OCI-M2 (cell line): ENCODE measurements around the gene BCL11B.

Experiments used
- DNase-seq: peaks from one replicate; lab custom pipeline; 2025; ENCODE audit not compliant: unreplicated experiment; lab: John Stamatoyannopoulos, UW

BCL11B gene

GRCh38 chr14:99226687-99227086, 45.3 kb downstream of the BCL11B start:
- no peak for DNase-seq

DNA sequence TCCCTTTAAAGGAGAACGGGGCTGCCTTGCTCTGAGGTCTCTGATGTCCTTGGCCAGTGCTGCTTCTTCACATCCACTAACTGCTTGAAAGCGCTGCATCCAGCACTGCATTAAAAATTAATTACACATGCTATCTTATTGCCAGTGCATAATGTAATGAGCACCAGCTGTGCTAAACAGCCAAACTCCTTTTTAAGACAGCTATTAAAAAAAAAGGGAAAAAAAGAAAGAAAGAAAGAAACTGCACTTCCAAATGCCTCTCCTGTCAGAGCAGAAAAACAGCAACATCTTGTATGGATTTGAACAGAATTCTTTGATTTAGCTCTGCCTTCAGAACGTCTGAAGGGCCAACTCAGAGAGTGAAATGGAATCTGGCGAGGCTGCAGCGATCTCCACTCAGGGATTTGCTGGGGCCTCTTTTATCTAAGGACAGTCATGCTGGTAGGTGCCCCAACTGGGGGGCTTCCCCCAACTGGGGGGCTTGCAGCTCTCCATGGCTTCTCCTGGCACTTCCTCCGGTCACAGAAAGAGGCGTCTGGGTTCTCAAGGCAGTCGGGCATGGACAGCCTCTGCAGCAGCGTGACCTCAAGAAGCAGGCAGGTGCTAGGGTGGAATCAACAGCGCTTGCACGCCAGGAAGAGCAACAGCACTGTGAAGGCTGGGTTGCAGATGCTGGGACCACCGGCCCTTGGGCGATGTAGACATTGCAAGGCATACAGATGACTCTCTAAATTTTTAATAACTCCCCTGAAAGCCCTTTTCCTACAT, 46.4 kb downstream of the BCL11B start:
- DNase-seq = no peak

- DNase-seq = no peak
These were observed 47.0 kb downstream of the BCL11B start for GRCh38 chr14:99224948-99225347.

DNA sequence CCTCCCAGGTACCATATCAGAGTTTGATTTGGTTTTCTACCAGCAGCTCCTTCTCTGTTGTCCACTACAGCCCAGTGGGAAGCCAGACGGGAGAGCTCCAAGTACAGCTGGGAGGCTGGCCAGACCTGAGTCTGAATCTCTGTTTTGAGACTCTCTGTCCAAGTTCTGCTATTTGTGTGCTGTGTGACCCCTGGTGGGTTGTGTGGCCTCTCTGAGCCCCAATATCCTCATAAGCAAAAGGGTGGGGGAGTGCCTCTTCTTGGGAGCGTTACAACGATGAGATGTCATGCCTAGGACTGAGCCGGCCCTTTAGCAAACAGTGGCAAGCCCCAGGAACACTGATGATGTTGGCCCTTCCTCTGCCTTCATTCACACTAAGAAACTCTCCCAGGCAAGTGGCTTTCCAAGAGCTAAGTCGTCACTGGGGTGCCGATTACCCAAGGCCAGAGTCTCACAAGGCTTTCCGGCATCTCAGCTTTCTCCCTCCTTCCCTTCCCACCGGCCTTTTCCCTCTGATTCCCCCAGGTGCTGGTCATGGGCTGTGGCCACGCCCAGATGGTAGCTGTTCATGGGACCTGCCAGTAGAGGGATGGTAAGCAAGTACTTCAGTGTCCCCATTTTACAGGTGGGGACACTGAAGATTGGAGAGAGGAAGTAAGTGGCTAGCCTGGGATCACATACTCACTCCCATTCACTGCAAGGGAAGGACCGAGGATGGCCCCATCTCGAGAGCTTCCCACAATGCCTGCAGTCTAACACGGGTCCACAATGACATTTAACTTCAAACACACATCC, 47.7 kb downstream of the BCL11B start:
- DNase-seq = no peak

GRCh38 chr14:99221445-99221844, 50.6 kb downstream of the BCL11B start:
- no peak for DNase-seq

- no peak for DNase-seq
These were observed 54.7 kb downstream of the BCL11B start for GRCh38 chr14:99217066-99217955.

DNA sequence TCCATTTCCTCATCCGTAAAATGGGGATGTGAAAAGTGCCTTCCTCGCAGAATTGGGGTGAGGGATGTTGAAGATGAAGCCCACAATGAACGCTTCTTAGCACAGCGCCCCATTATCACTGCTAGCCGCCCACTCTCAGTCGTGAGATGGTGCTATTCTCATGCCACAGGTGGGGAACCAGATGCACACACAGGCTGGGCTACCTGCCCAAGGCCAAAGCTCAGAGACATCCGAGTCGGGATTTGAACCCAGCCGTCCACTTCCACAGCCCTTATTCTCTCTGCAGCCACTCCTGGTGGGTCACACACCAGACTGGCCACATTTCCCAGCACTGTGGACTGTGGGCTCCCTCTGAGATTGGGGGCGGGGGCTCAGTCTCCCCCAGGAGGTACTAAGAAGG, 55.8 kb downstream of the BCL11B start:
- no peak for DNase-seq

DNA sequence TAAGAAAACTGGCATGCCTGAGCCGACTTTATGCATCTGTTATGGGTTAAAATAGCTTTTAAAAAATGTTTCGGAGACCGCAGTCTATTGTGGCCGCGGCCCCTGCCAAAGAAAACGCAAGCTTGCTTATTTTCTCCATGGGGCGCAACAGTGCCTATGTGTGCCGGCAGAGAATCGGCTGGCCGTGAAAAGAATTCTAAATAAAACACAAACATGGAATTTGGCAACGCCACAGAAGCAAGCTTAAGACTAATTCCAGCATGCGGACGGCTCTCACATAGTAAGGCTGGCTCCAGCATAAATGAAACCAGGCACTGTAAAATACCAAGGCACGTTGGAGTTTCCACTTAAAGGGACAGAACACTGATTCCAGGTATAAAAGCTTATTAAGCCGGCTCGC, 56.7 kb downstream of the BCL11B start:
- DNase-seq = no peak

GRCh38 chr14:99214701-99215100, 57.3 kb downstream of the BCL11B start:
- no peak for DNase-seq

GRCh38 chr14:99213527-99213971, 58.4 kb downstream of the BCL11B start:
- DNase-seq = no peak

DNA sequence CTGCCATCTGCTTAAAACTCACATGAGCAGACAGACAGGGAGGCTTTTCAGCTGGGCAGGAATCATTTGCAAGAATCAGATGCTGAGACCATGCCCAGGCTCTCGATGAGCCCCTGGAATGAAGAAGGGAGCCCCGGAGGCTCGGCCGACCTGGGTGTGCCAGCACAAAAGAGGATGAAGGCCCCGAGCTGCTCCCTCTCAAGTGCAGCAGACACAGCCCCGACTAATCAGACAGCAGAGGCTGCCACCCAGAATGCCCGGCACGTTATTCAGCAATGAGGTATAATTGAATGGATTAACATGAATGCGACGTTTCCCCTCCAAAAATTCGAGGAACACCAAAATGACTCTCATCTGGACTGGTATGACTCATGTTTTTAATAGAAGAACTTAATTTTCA, 58.9 kb downstream of the BCL11B start:
- no peak for DNase-seq

GRCh38 chr14:99212646-99213045, 59.4 kb downstream of the BCL11B start:
- DNase-seq = no peak

- DNase-seq = no peak
These were observed 59.8 kb downstream of the BCL11B start for GRCh38 chr14:99212199-99212598.

DNA sequence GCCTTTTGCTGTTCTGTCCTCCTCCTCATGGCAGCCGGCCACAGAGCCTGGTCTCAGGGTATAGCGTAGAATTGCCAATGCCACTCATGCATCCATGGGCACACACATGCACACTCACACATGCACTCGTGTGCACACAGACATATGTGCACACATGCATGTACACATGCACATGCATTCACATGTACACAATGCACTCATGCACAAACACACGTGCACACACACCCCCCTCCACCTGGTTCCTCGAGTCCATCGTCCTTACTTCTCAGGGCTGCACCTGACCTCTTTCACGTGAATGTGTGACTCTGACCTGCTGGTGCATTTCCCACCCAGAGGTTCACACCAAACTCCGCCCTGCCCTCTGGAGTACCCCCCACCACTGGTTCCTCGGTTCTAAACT, 60.6 kb downstream of the BCL11B start:
- DNase-seq = no peak

DNA sequence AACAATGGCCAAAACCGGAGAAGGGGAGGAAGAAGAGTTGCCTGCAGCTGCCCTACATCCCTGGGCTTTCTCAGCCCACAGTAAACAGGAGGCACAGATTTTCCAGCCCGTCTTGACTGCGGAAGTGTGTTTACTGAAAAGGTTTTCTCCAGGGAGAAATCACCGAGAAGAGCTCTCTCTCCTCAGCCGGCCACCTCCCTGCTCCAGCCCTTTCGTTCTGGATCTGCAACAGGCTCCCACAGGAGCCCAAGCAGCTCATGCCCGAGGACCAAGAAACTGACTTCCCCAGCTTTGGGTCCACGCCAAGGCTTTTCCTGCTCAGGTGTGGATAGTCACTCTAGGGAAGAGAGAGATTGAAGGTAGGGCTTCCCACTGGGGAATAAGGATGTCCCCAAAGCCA, 61.7 kb downstream of the BCL11B start:
- DNase-seq = no peak

DNA sequence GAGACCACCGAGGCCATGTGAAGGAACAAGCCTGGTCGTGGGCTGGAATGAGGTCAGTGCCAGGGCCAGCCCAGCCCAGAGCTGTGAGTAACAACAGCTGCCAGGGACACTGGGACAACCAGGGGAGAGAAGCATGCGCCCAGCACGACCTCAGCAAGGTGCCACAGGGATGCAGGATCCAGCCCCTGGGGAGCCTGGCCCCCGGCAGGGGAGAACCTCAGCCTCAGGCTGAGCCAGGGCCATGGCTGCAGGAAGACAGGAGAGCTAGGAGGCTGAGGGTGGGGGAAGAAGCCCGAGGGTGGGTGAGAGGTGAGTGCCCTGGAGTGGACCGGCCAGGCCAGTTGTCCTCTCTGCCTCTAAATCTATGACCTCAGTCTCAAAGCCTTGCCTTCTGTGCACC, 62.6 kb downstream of the BCL11B start:
- DNase-seq = no peak

DNA sequence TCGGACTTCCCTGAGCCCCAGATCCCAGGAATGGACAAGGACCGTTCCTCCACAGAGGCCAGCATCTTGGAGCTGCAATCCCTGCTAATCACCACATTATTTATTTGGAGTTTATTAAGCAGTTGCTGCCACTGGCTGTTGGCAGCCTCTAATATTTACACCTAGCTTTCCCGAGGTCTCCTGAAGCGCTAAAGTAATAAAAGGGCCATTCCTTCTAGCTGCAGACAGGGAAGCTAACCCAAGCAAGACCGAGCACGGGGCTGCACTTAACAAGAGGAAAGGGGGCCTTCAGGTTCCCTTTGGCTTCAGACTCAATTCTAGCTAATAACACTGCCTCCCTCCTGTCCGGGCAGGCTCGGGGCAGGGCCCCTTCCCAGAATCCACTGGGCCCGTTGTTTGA, 63.7 kb downstream of the BCL11B start:
- DNase-seq = no peak

DNA sequence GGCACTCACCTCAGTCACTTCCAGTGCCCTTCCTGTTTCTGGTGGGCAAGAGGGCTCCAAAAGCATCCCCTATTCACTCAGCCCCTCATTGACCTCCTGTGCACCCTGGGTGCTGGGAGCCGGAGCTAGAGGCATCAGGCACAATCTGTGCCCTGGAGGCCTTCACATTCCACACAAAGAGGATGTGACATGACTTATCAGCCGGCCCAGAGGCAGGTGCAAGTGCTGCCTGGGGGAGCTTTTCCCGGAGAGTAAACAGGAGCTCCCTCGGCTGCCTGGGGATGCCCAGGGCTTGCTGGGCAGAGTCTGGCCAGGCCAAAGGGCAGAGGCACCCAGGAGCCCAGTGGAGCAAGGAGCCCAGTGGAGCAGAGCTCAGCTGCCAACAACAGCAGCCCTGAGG, 64.5 kb downstream of the BCL11B start:
- DNase-seq = no peak

DNA sequence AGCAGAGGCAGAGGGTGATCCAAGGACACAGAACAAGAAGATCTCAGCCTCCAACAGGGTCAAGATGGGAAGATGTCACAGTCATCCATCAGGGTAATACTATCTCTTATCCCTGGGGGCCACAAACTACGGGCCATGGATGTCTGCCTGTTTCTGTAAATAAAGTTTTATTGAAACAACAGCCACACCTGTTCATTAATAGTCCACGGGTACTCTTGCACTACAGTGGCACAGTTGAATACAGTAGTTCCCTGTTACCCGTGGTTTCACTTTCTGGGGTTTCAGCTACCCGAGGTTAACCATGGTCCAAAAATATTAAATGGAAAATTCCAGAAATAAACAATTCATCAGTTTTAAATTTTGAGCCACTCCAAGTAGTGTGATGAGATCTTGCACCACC, 65.9 kb downstream of the BCL11B start:
- no peak for DNase-seq

GRCh38 chr14:99205086-99205688, 66.8 kb downstream of the BCL11B start:
- no peak for DNase-seq

DNA sequence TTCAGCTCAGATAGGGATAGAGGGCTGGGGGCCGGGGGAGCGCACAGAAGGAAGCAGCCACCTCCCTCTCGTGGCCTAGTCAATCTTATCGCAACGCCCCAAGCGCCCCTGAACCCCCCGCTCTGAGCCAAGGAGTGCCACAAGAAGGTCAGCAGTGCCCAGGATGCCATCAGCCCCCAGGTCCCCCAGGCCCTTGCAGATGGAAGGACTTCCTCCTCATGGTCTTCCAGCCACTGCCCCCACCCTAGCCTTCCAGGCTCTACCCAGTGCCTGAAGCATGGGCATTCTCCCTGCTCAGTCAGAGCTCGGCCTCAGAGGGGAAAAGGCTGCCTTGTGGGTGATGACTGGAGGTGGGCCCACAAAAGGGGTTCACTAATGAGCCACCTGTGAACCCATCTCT, 68.2 kb downstream of the BCL11B start:
- DNase-seq = no peak
